HG02885 (cell line): ENCODE data around the gene HS1BP3.

ENCODE experiments used
- ATAC-seq: cut with Tn5 transposase; IDR thresholded peaks from one replicate; pipeline ENCODE4 v1.9.1; 2021; ENCODE audit warnings: mild to moderate bottlenecking; ENCODE audit not compliant: unreplicated experiment, poor library complexity

Gene HS1BP3

DNA sequence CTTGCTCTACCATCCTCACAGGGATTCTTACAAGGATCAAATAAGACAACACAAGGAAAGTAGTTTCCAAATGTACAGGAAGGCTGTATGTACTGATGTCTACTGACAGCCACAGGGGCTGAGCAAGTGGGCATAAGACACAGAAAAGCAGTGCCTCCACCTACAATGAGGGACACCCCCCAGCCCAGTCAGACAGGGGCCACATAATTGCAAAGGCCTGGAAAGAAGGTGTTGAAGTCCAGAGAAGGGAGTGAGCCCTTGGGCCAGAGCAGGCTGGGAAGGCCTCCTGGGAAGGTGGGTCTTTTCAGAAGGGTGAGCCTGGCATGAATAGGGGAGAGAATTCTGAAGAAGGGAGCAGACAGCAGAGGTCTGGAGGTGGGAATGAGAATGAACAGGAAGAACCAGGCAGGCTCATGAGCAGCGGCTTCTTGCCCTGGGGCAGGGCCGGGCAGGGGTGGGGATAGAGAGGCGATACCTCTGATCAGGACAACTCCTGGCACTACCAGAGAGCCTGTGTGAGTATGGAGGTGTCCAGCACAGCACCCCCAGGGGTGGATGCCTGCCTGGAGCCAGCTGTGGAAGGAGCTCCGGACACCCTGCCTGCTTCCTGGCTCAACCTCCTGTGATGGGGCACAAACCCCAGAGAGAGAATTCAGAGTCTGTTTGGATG is 30.1 kb downstream of the HS1BP3 start:
- no peak for ATAC-seq

DNA sequence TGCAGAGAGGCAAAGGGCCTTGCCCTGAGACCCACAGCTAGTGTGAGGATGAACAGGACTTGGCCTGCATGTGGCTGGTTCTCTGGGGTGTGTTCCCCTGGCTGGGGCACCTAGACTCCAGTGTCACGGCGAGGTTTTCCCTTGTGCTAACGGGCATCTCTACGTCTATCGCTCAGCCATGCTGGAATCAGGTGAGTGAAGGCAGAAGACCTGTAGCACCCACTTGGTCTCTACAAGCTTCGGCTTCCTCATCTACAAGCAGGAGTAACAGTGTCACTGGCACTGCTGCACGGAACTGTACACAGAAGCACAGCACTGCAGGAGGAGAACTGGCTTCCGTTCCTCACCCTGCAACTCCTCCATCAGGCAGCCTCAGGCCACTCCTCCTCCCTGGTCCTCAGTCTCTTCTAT is 30.6 kb downstream of the HS1BP3 start:
- ATAC-seq, result no peak

DNA sequence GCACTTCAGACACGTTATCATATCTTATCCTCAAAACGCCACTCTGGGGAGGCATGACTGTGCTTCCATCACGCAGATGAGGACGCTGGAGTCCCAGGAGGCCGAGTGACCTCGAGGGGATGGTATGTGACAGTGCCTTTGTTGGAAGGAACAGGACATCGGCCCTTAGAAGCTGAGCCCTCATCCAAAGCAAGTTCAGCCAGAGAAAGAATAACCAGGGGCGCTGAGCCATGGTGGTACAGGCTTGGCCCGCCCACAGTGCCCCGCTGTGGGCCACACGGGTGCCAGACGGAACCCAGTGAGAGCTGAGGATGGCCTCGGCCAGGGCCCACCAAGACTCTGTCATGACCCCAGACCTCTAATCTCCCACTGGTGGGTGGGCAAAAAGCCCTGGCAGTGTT is 31.3 kb downstream of the HS1BP3 start:
- no peak for ATAC-seq

DNA sequence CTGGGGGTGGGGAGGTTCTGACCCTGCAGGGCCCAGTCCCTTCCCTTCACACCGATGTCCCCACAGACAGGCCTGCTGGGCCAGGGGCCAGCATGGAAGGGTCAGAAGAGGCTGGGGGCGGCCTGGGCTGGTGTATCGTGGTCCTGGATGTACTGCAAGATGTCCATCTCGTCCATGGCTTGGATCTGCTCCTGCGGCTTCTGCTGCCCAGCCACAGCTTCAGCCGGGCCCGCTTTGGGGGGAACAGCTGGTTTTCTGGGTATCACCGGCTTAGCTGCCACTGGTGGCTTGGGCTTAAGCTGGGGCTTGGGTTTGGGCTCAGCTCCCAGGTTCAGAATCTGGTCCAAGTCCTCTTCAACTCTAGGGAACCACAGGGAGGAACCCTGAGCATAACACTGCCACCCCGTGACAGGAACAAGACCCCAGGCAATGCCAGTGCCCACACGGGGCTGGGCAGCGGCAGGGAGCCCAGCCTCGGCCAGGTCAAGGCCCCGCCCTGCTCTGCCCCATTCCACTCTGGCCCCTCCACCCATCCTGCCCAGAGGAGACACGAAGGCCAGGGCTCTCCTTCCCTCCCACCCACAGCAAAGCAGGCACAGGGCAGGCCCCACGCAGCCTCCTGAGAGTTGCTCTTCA is 31.9 kb downstream of the HS1BP3 start:
- no peak for ATAC-seq

DNA sequence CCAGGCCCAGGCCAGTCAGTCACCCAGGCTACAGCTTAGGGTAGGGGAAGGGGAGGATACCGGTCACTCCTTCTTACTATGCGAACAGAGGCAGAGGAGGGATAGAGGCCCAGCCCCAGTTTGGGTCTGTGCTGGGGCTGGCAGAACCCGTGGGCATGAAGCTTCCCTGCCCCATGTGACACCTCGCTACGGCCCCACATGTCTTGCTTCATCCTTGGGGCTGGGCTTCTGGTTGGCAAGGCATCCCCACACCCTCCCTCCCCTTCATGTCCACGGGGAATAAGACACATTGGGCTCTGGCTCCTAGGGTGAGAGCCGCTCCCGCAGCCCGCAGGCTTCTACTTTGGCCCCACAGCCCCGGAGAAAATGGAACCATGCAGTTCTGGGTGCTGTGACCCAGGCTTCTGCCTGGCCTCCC is 32.4 kb downstream of the HS1BP3 start:
- ATAC-seq, result no peak

DNA sequence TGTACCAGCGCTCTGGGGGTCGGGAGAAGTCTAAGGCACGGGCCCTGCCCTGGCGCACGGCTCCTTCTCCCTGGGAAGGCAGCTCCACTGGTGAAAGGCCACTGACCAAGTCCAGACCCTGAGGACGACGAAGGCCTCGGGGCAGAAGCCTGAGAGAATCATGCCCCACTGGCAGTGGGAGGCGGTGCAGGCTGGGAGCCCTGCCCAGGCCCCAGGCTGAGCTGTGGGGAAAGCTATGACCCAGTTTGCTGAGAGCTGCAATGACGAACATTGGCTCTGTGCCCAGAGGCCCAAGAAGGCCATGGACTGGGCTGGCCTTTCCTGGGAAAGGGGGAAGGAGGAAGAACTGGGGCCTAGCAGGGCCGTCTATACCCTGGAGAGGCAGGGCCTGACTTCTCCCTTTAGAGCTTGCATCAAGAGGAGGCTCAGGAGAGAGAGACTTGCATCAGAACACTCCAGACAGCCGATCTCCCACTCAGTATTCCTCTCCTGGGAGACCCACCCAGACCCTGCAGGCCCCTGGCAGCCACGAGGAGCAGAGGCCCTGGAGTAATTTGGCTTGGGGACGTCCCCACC is 32.9 kb downstream of the HS1BP3 start:
- ATAC-seq, result no peak

DNA sequence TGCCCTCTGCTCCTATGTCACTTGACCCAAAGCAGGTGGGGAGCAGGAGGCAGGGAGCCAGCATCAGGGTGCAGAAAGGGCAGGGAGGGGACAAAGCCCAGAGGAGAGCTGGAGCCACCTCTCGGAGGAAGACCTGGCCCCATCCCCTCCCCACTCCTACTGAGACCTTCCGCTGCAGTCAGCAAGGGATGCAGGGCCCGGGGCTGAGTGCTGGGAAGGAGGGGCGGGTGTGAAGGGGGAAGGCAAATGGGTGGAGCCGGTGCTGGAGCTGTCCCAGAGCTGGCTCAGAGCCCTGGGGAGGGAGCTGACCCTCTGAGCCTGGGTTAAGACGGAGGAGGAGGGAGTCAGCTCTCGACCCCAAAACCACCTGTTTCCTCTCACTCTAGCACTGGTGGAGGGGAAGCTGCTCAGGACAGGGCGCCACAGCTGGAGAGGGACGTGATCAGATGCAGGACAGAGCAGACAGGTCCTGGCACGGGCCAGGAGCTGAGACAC is 33.8 kb downstream of the HS1BP3 start:
- no peak for ATAC-seq

DNA sequence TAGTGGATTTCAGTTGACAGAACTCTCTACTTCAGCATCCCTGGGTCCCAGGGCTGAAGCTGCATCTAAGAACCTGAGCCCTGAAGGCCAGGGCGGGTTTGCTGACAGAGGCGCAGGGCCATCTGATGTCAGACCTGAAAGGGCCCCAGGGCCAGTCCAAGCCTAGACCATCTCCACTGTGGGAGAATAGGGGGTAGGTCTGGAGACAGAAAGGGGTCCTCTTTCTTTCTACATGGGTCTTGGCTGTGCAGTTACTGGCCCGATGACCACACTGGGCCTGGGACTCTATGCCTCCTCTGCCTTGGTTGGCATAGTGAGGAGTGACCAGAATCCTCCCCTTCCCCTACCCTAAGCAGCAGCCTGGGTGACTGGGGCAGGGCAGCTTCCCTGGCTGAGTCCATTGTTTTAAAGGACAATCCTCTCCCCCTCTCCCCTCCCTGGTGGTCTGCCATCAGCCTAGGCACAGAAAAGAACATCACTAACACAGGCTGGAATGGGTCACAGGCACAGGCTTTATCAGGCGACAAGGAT is 34.5 kb downstream of the HS1BP3 start:
- ATAC-seq, result no peak

DNA sequence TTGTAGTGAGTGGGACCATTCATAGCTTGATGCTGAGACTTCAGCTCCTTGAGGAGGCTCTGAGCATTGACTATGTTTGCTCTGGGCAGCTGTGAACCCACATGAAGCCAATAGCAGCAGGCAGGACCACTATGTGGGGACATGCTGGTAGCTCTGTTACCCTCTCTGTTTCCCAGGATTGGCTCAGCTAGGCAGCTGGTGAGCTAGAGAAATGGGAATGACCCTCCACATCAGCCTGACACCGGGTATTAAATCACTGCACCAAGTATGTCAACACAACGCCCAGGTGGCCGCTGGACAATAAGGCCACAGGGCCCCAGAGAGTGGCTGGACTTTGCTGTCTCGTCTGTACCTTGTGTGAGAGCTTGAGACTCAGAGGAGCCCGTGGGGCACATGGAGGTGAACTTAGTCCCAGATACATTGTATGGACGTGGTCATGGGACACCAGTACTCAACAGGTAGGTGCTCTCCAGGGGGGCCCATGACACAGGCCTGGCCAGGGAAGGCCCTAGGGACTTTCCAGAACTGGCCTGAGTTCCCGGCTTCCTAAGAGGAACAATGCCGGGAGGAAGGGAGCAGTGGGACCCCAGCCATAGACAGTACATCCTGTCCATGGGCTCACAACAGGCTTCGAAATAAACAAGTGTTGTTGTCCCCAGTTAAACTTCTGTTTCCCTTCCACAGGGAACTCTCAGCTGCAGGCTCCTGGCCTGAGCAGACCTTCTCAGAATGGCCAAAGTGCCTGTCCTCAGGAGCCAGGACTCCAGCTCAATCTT is 35.2 kb downstream of the HS1BP3 start:
- ATAC-seq, result no peak

DNA sequence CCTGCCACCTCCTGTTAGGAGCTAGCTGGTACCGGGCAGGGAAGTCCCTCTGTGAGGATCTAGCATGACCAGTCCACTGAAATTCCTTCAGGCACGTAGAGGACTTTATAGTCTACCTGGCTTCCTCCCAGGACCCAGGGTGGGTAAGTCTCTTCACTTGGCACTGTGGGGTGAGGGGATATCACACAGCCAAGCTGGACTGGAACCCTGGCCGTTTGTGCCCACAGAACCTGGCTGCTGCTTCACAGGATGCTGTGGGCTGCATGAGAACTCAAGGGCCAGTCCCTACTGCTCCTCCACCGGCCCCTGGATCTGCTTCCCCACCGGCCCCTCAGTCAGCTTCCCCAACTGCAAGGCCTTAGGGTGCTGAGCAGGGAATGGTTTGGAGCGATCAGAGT is 35.8 kb downstream of the HS1BP3 start:
- ATAC-seq, result no peak

DNA sequence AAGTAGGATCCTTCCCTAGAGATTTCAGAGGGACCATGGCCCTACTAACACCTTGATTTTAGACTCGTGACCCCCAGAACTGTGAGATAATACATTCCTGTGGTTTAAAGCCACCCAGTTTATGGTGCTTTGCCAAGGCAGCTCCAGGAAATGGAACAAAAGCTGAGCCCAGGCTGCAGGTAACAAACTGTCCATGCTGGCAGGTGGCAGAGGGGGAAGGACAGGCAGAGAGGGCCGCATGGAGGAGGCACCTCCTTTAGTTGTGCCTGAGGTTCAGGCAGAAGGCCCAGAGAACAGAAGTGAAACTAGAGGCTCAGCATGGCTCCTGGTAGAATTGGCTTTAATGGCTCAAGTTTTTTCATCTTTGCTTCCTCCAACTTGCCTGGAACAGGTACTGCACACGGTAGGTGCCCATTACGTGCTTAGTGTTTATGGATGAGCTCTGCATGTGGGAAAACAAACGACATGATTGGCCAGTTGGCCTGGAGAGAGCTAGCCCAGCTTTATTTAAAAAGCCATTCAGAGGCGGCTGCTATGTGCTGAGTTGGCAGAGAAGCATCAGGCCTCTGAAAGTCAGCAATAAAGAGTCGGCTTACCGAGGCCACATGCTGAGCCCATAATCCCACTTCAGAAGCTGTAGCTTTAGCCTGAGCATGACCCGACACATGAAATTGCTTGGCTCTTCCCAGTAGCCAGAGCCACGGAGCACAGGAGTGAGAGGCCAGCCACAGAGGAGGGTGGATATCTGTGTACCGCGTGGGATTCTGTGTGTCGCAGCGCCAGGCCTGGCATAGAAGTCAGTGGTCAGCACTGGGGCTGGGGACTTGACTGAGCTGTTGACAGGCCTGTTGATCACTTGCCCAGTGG is 36.5 kb downstream of the HS1BP3 start:
- peak; percentile 44 for ATAC-seq

DNA sequence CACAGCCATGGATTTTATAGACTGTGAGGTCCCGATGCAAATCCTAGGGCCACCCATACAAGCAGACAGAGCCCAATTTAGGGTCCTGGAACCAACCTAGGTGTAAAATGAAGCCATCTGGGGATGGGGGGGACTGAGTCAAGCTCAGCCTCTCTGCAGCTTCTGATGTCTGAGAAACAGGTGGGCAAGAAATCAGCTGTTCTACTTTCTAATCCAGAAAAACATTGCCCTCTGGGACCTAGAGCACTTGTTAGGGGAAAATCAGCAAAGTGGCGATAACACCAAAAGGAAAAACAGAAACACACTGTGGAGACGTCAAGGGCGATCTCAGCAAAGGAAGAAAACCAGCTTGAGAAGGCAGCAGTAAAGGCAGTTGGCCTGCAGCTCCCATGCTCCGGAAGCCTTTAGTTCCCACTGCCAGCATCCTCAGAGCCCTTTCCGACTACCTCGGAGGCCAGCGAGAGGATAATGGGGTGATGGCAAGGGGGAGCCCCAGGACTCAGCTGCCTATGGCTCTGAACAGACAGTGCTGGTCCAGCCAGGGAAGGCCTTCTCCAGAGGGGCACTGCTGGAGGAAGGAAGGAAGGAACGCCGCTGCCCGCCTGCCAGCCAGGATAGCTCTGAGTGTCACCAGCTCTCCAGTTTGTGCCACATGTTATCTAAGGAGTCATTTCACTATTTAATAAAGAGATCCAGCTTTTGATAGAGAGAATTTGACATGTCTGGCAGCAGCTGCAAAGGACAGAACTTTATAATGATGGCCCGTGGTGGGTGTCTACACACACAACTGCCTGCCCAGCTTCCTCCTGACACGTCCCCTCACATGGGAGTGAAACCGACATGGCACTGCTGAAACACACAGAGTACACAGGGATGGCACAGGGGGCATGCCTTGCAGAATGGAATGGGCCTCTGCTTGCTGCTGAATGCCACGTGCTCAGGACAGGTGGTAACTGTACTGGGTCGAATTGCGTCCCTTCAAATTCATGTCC is 37.7 kb downstream of the HS1BP3 start:
- ATAC-seq, result no peak

DNA sequence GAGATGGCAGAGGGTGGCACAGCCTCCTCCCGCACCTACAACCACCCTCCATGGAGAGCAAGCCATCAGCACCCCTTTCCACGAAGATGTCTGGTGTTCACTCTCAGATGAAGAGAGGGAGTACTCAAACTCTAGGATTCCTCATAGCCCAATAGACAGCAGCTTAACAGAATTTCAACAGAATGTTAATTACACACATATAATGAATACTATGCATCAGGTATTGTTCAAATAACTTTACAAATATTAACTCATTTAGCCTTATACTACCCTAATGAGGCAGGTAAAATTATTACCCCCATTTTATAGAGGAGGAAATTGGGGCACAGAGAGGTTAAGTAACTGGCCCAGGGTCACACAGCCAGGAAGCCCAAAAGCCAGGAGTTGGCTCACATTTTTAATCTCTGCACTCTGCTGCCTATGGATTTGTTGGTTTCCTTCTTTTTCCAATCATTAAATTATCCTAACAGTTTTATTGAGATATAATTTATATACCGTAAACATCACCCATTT is 39.0 kb downstream of the HS1BP3 start:
- ATAC-seq, result no peak

DNA sequence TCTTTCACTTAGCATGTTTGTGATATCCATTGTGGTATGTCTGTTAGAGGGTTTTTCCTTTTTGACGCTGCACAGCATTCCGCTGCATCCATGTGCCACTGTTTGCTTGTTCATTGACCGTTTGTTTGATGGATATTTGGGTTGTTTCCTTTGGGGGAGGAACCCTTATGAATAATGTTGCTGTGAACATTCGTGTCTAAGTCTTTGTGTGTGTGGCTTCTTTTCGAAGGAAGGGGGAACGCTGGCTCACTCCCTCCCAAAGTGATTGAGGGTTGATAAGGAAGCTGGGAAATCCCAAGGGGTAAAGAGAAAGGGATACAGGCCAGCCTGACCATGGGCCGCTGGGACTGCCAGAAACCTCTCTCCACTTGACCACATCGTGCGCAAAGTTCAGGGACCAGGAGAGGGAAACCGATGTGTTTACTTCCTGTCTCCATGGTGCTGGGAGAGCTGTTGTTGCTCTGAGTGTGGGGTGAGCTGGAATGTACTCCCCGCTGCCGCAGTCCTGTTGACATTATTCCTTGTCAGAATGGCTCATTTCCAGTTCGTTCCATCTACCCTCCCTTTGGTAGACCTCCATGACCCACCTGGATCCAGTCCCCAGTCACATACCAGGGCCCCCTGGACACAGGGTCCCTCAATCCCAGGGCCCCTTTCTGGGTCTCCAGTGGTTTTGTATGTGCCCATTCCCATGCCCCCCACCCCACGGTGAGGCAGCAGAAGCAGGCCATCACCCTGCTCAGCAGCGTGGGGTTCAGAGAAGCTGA is 39.6 kb downstream of the HS1BP3 start:
- no peak for ATAC-seq

DNA sequence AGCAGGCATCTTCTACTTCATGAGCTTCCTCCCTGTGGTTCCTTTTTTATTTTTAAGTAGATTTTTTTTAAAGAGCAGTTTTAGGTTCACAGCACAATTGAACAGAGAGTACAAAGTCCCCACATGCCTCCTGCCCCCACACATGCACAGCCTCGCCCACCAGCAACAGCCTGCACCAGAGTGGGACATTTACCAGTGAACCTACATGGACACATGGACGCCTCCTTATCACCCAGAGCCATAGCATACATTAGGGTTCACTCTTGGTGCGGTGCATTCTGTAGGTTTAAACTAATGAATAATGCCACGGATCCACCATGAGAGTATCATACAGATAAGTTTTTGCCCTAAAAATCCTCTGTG is 40.9 kb downstream of the HS1BP3 start:
- ATAC-seq, result no peak

DNA sequence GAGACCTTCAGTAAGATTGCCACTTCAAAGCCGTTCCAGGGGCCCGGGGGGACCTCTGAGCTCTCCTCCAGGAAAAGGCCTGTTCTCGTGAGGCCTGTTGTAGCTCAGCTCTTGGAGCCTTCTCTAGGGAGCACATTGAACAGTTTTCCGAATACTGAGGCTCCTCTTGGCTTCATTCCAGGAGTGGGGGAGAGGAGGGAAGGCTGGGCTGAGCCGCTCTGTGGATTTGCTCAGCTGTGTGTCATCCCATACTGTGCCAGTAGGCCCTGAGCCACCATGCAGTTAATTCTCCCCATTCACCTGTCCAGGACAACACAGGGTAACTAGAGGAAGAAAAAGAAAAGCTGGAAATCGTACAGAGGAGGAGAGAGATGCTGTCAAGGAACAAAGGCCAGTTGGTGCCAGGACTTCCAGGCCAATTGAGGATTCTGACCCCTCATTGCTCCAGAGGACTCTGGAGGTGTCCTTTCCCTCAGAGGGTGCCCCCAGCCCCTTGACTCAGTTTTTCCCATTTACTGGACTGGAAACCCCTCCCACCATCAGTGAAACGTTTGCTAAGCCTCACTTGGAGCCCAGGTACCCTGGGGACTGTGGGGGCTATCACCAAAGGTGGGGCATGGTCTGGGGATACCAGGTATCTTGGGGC is 41.4 kb downstream of the HS1BP3 start:
- no peak for ATAC-seq

DNA sequence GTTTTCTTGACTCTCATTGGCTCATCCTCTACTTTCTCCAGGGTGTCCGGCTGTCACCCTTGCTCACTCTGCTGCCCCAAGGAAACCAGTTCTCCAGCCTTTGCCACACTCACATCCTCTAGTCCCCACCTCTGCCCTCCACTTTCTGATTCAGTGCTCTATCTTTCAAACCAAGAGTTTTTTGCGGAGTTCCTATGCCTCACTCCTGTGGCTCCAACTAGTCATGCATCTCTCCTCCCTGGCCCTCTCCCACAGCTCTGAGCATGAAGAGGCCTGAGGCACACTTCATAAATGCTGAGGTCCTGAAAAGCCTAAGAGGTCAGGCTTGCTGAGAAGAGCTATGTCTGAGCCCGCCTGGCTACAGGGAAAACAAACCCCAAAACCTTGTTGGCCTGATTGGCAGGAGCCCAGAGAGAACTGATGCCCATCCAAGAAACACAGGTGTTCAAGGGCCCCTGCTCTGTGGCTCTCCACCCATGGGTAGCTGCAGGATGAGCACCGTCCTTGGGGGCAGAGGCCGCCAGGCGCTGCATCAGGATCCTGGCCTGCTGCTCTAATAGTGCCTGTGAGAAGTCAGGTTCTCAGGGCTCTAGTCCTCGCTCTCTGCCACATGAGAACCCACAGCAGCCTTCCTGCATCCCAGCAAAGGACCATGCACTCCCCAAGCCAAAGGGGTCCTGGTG is 42.1 kb downstream of the HS1BP3 start:
- ATAC-seq, result no peak
